GM18873 (cell line): ENCODE results near the gene ADAM15.

Source experiments
- ATAC-seq: cut with Tn5 transposase; IDR thresholded peaks from one replicate; pipeline ENCODE4 v1.9.1; 2021; ENCODE audit warnings: mild to moderate bottlenecking, moderate library complexity, moderate number of reproducible peaks; ENCODE audit not compliant: unreplicated experiment, low FRiP score

The ADAM15 gene

GRCh38 chr1:155110381-155110780 lies 59.3 kb downstream of the ADAM15 start:
- no peak for ATAC-seq

GRCh38 chr1:155110826-155111225 lies 59.7 kb downstream of the ADAM15 start:
- ATAC-seq = no peak
